OCI-LY1 (cell line): ENCODE data around the gene CD300LG.
"Not testable (repeated sequence)": the region's sequence is repeated elsewhere in the genome, so short reads cannot be mapped to it uniquely, and the experiment has no call there.

Source experiments
- H2AFZ ChIP-seq: fragments of 200-600 bp; sonication (generic), shearing (Covaris generic); 2 replicates; pipeline ENCODE4 v1.6.0; 2014; ENCODE audit warnings: antibody characterized with exemption, mild to moderate bottlenecking, low read length
- H3F3A ChIP-seq: fragments of 200-600 bp; sonication (generic), shearing (Covaris generic); 2 replicates; pipeline ENCODE4 v1.6.0; 2014; ENCODE audit warnings: mild to moderate bottlenecking, antibody characterized with exemption, low read length, moderate library complexity; ENCODE audit not compliant: insufficient read depth
- H3K27ac ChIP-seq: fragments of 200-600 bp; sonication (generic); 2 replicates; pipeline ENCODE4 v1.5.1; 2014; ENCODE audit warnings: low read length, mixed run types, mild to moderate bottlenecking, low read depth; ENCODE audit not compliant: poor library complexity, severe bottlenecking
- H3K27me3 ChIP-seq: fragments of 200-600 bp; sonication (generic); 2 replicates; pipeline ENCODE4 v1.6.0; 2014; ENCODE audit warnings: antibody characterized with exemption, mild to moderate bottlenecking, low read length, moderate library complexity; ENCODE audit not compliant: insufficient read depth
- H3K36me3 ChIP-seq: fragments of 200-600 bp; sonication (generic); 2 replicates; pipeline ENCODE4 v1.6.1; 2014; ENCODE audit warnings: mild to moderate bottlenecking, antibody characterized with exemption, low read length, moderate library complexity, mixed read lengths; ENCODE audit not compliant: insufficient read depth
- H3K4me1 ChIP-seq: fragments of 200-600 bp; sonication (generic); 2 replicates; pipeline ENCODE4 v1.5.1; 2014; ENCODE audit warnings: mild to moderate bottlenecking, low read length, moderate library complexity; ENCODE audit not compliant: insufficient read depth, severe bottlenecking
- H3K4me2 ChIP-seq: fragments of 200-600 bp; sonication (generic), shearing (Covaris generic); 2 replicates; pipeline ENCODE4 v1.6.1; 2014; ENCODE audit warnings: low read length
- H3K4me3 ChIP-seq: fragments of 200-600 bp; sonication (generic); 2 replicates; pipeline ENCODE4 v1.5.1; 2014; ENCODE audit warnings: low read length, low read depth, mild to moderate bottlenecking, mixed read lengths; ENCODE audit not compliant: poor library complexity, severe bottlenecking
- H3K79me2 ChIP-seq: fragments of 200-600 bp; shearing (Covaris generic); 2 replicates; pipeline ENCODE4 v1.6.1; 2016; ENCODE audit warnings: mixed run types, low read length, mixed read lengths; ENCODE audit not compliant: insufficient read depth
- H3K9ac ChIP-seq: fragments of 200-600 bp; sonication (generic), shearing (Covaris generic); 2 replicates; pipeline ENCODE4 v1.6.1; 2014; ENCODE audit warnings: mild to moderate bottlenecking, low read length, mixed read lengths
- H3K9me2 ChIP-seq: fragments of 200-600 bp; sonication (generic), shearing (Covaris generic); 2 replicates; pipeline ENCODE4 v1.6.1; 2014; ENCODE audit warnings: low read depth, mild to moderate bottlenecking, low read length, mixed read lengths
- H3K9me3 ChIP-seq: fragments of 200-600 bp; shearing (Covaris generic); 2 replicates; pipeline ENCODE4 v1.6.1; 2014; ENCODE audit warnings: low read length, mixed read lengths
- H4K20me1 ChIP-seq: fragments of 200-600 bp; sonication (generic), shearing (Covaris generic); 2 replicates; pipeline ENCODE4 v1.6.0; 2016; ENCODE audit warnings: mild to moderate bottlenecking, low read length; ENCODE audit not compliant: insufficient read depth
- CTCF ChIP-seq: fragments of 200-600 bp; sonication (generic), shearing (Covaris generic); IDR thresholded peaks from 2 replicates; pipeline ENCODE4 v1.5.1; 2017; ENCODE audit warnings: mild to moderate bottlenecking, antibody characterized with exemption, low read length, moderate library complexity, mixed read lengths
- EZH2 ChIP-seq: fragments of 200-600 bp; sonication (generic), shearing (Covaris generic); IDR thresholded peaks from 2 replicates; pipeline ENCODE4 v1.8.0; 2017; ENCODE audit warnings: borderline replicate concordance, mixed run types, mild to moderate bottlenecking, antibody characterized with exemption, low read length, moderate library complexity, mixed read lengths

Gene CD300LG

GRCh38 chr17:43864161-43864984, 17.4 kb downstream of the CD300LG start:
- Histone ChIP-seq H3K9ac (no peak overlapping the region), H3K36me3 (no peaks in the 10 kb centered on the region), H3K9me3 (no peaks in the 10 kb centered on the region), H3K4me1 (no peaks in the 10 kb centered on the region), H3K79me2 (no peaks in the 10 kb centered on the region), H4K20me1 (no peaks in the 10 kb centered on the region), H3K27me3 (peaks cover 12% of the 10 kb centered on the region), H3K27ac (no peak overlapping the region), H3K9me2 (no peaks in the 10 kb centered on the region), H3K4me3 (no peak overlapping the region), H3K4me2 (no peak overlapping the region), H2AFZ (no peak overlapping the region), H3F3A (no peaks in the 10 kb centered on the region)
- TF ChIP-seq CTCF: no peak
- TF ChIP-seq EZH2: no peak

- peaks cover 12% of the 10 kb centered on the region for H3K27me3 ChIP-seq
- H2AFZ ChIP-seq: no peak overlapping the region
- no peaks in the 10 kb centered on the region for H3F3A ChIP-seq
- no peaks in the 10 kb centered on the region for H3K9me2 ChIP-seq
- TF ChIP-seq CTCF (no peak), EZH2 (no peak)
- H3K4me1 ChIP-seq: no peaks in the 10 kb centered on the region
- no peak overlapping the region for H3K9ac ChIP-seq
- H3K4me2 ChIP-seq: no peak overlapping the region
- no peak overlapping the region for H3K27ac ChIP-seq
- H3K9me3 ChIP-seq: no peaks in the 10 kb centered on the region
- no peak overlapping the region for H3K4me3 ChIP-seq
- no peaks in the 10 kb centered on the region for H3K36me3 ChIP-seq
- no peaks in the 10 kb centered on the region for H3K79me2 ChIP-seq
- H4K20me1 ChIP-seq: no peaks in the 10 kb centered on the region
These were observed 21.4 kb downstream of the CD300LG start for GRCh38 chr17:43868226-43868994.

GRCh38 chr17:43869031-43869430, 22.1 kb downstream of the CD300LG start:
- not testable (repeated sequence) for H3K79me2 ChIP-seq, H2AFZ ChIP-seq, H3F3A ChIP-seq, H3K27ac ChIP-seq, H3K4me2 ChIP-seq, H3K36me3 ChIP-seq, H3K4me1 ChIP-seq, H3K4me3 ChIP-seq, H4K20me1 ChIP-seq, H3K9me3 ChIP-seq, H3K9ac ChIP-seq, H3K9me2 ChIP-seq
- H3K27me3 ChIP-seq: peaks cover 12% of the 10 kb centered on the region
